NCI-H446 treated with DMSO at 0.1 percent for 48 hours (cell line): ENCODE measurements around the gene DPP6.

Source experiments
- DNase-seq: peaks from one replicate; lab custom pipeline; 2025; lab: John Stamatoyannopoulos, UW

Gene DPP6

GRCh38 chr7:154451480-154452457, 399.6 kb downstream of the DPP6 start:
- DNase-seq = no peak

- no peak for DNase-seq
Observed at GRCh38 chr7:154463794-154464193, 411.6 kb downstream of the DPP6 start.

- no peak for DNase-seq
Observed at GRCh38 chr7:154469652-154470051, 417.5 kb downstream of the DPP6 start.

- no peak for DNase-seq
Observed at GRCh38 chr7:154472343-154472742, 420.1 kb downstream of the DPP6 start.

- no peak for DNase-seq
Observed at GRCh38 chr7:154473360-154473759, 421.2 kb downstream of the DPP6 start.

GRCh38 chr7:154474903-154475520, 422.8 kb downstream of the DPP6 start:
- no peak for DNase-seq

GRCh38 chr7:154475864-154476263, 423.7 kb downstream of the DPP6 start:
- no peak for DNase-seq

- no peak for DNase-seq
Observed at GRCh38 chr7:154480817-154481216, 428.6 kb downstream of the DPP6 start.

GRCh38 chr7:154482863-154483262, 430.7 kb downstream of the DPP6 start:
- DNase-seq = no peak

GRCh38 chr7:154484406-154484805, 432.2 kb downstream of the DPP6 start:
- DNase-seq = no peak

- no peak for DNase-seq
Observed at GRCh38 chr7:154484943-154485342, 432.7 kb downstream of the DPP6 start.

GRCh38 chr7:154489897-154490296, 437.7 kb downstream of the DPP6 start:
- no peak for DNase-seq

GRCh38 chr7:154493594-154493993, 441.4 kb downstream of the DPP6 start:
- no peak for DNase-seq

- no peak for DNase-seq
Observed at GRCh38 chr7:154497751-154498150, 445.6 kb downstream of the DPP6 start.

- peak; percentile 5 for DNase-seq
Observed at GRCh38 chr7:154503962-154504550, 451.9 kb downstream of the DPP6 start.

- no peak for DNase-seq
Observed at GRCh38 chr7:154504918-154505317, 452.7 kb downstream of the DPP6 start.

GRCh38 chr7:154505362-154505761, 453.2 kb downstream of the DPP6 start:
- no peak for DNase-seq

- no peak for DNase-seq
Observed at GRCh38 chr7:154509192-154509591, 457.0 kb downstream of the DPP6 start.

- no peak for DNase-seq
Observed at GRCh38 chr7:154512121-154512833, 460.1 kb downstream of the DPP6 start.

- no peak for DNase-seq
Observed at GRCh38 chr7:154517768-154518167, 465.6 kb downstream of the DPP6 start.

GRCh38 chr7:154519229-154519628, 467.0 kb downstream of the DPP6 start:
- DNase-seq = no peak

- no peak for DNase-seq
Observed at GRCh38 chr7:154530136-154530535, 477.9 kb downstream of the DPP6 start.
